H1 (cell line): ENCODE data around the gene CAMK2A. TPM values are rescaled to one million over a fixed set of nuclear protein-coding genes. Genes with fewer than 3 reads are reported as not detected.

Source experiments
- CTCF ChIA-PET: fragments of 300-600 bp; sonication (Branson Sonifier 250); formaldehyde crosslinking; loops from one replicate; lab custom pipeline; 2021; ENCODE audit not compliant: partially characterized antibody; lab: Charles Lee
- POLR2A ChIA-PET: fragments of 300-600 bp; sonication (Branson Sonifier 250); formaldehyde crosslinking; loops from one replicate; lab custom pipeline; 2021; ENCODE audit warnings: inconsistent platforms; ENCODE audit not compliant: partially characterized antibody; lab: Charles Lee
- DNase-seq, 2 experiments: peaks; one replicate each; pipeline versions ENCODE4 v3.0.0 to v3.0.0-alpha.2; 2010 to 2022; ENCODE audit warnings: low spot score in 2 of 2, low read depth in 1 of 2, mixed read lengths in 1 of 2
- FAIRE-seq: peaks from 2 replicates; lab custom pipeline; 2011; peaks lifted over from hg19 to GRCh38; lab: Jason Lieb, UNC
- H2AFZ ChIP-seq: 2 replicates; pipeline ENCODE4 v1.8.1; 2012; ENCODE audit warnings: low read length, inconsistent platforms
- H2AK5ac ChIP-seq: 2 replicates; pipeline ENCODE4 v1.6.1; 2013; ENCODE audit warnings: low read depth, low read length
- H2BK120ac ChIP-seq: replicated peaks from 2 replicates; pipeline ENCODE3; 2013; ENCODE audit warnings: low read depth, low read length, inconsistent platforms
- H2BK12ac ChIP-seq: 2 replicates; pipeline ENCODE4 v1.6.1; 2013; ENCODE audit warnings: low read depth, low read length
- H2BK15ac ChIP-seq: 2 replicates; pipeline ENCODE4 v1.6.1; 2013; ENCODE audit warnings: low read length
- H2BK20ac ChIP-seq: 2 replicates; pipeline ENCODE4 v1.6.1; 2013; ENCODE audit warnings: low read length
- H2BK5ac ChIP-seq: 2 replicates; pipeline ENCODE4 v1.6.1; 2013; ENCODE audit warnings: low read depth, low read length
- H3K14ac ChIP-seq: 2 replicates; pipeline ENCODE4 v1.6.1; 2013; ENCODE audit warnings: inconsistent platforms; ENCODE audit not compliant: insufficient read length
- H3K18ac ChIP-seq: 2 replicates; pipeline ENCODE4 v1.6.1; 2013; ENCODE audit warnings: low read length; ENCODE audit errors: extremely low read depth
- H3K23ac ChIP-seq: 2 replicates; pipeline ENCODE4 v1.6.1; 2013; ENCODE audit warnings: inconsistent platforms; ENCODE audit not compliant: insufficient read length
- H3K23me2 ChIP-seq: 2 replicates; pipeline ENCODE4 v1.6.1; 2013; ENCODE audit warnings: low read depth, low read length
- H3K27ac ChIP-seq: 2 replicates; pipeline ENCODE4 v1.6.1; 2011; ENCODE audit warnings: low read depth, low read length, inconsistent platforms
- H3K27me3 ChIP-seq, 4 experiments: replicated peaks in 1 of 4; 1 replicate in 1 of 4; 2 replicates in 3 of 4; pipeline versions ENCODE4 v1.6.1 to v1.8.1; 2011 to 2013; ENCODE audit warnings: low read length in 3 of 4, mild to moderate bottlenecking in 3 of 4, inconsistent platforms in 2 of 4, mixed read lengths in 2 of 4, moderate library complexity in 1 of 4; ENCODE audit not compliant: control insufficient read depth in 3 of 4, insufficient read depth in 3 of 4; ENCODE audit errors: extremely low read depth in 1 of 4
- H3K36me3 ChIP-seq, 4 experiments: 2 replicates each; pipeline versions ENCODE4 v1.6.1 to v1.8.1; 2011 to 2013; ENCODE audit warnings: mild to moderate bottlenecking in 4 of 4, low read length in 3 of 4, moderate library complexity in 2 of 4, control low read depth in 1 of 4, inconsistent platforms in 1 of 4; ENCODE audit not compliant: insufficient read depth in 4 of 4, control insufficient read depth in 2 of 4
- H3K4ac ChIP-seq: replicated peaks from 2 replicates; pipeline ENCODE3; 2013; ENCODE audit warnings: low read length, low read depth, mixed read lengths, inconsistent platforms; ENCODE audit not compliant: insufficient read length
- H3K4me1 ChIP-seq, 4 experiments: replicated peaks in 1 of 4; 1 replicate in 1 of 4; 2 replicates in 3 of 4; pipeline versions ENCODE4 v1.6.1 to v1.8.1; 2011 to 2013; ENCODE audit warnings: low read length in 3 of 4, inconsistent platforms in 2 of 4, mixed read lengths in 1 of 4; ENCODE audit not compliant: insufficient read depth in 4 of 4, control insufficient read depth in 3 of 4
- H3K4me2 ChIP-seq, 2 experiments: 2 replicates each; pipeline versions ENCODE4 v1.6.1 to v1.8.1; 2011 to 2013; ENCODE audit warnings: low read depth in 2 of 2, low read length in 2 of 2, control low read depth in 1 of 2, inconsistent platforms in 1 of 2, mild to moderate bottlenecking in 1 of 2; ENCODE audit not compliant: insufficient read depth in 1 of 2
- H3K4me3 ChIP-seq, 4 experiments: fragments of 200-600, 300-600 bp in 1 of 4; sonication (generic), shearing (Covaris generic), sonication (Bioruptor Twin) in 1 of 4; 2 replicates each; pipeline versions ENCODE4 v1.5.1 to v1.8.1; 2011 to 2016; ENCODE audit warnings: low read length in 4 of 4, low read depth in 3 of 4, control low read depth in 2 of 4, inconsistent platforms in 2 of 4, mild to moderate bottlenecking in 2 of 4, mixed read lengths in 1 of 4, moderate library complexity in 1 of 4; ENCODE audit not compliant: insufficient read depth in 2 of 4; ENCODE audit errors: extremely low read depth in 1 of 4
- H3K56ac ChIP-seq: replicated peaks from 2 replicates; pipeline ENCODE3; 2013; ENCODE audit warnings: low read depth, mild to moderate bottlenecking, mixed read lengths, low read length, inconsistent platforms; ENCODE audit not compliant: insufficient read length
- H3K79me1 ChIP-seq: 2 replicates; pipeline ENCODE4 v1.6.1; 2013; ENCODE audit warnings: low read depth, low read length, control low read depth
- H3K79me2 ChIP-seq, 2 experiments: 2 replicates each; pipeline versions ENCODE4 v1.6.1 to v1.8.1; 2012 to 2013; ENCODE audit warnings: low read length in 2 of 2, mild to moderate bottlenecking in 2 of 2, inconsistent platforms in 1 of 2; ENCODE audit not compliant: insufficient read depth in 2 of 2, control insufficient read depth in 1 of 2
- H3K9ac ChIP-seq, 4 experiments: replicated peaks in 1 of 4; 1 replicate in 1 of 4; 2 replicates in 3 of 4; pipeline versions ENCODE4 v1.6.1 to v1.8.1; 2011 to 2013; ENCODE audit warnings: low read depth in 3 of 4, low read length in 3 of 4, control low read depth in 2 of 4, mild to moderate bottlenecking in 2 of 4, moderate library complexity in 2 of 4, inconsistent platforms in 1 of 4; ENCODE audit errors: extremely low read depth in 1 of 4
- H3K9me3 ChIP-seq, 2 experiments: 2 replicates each; pipeline versions ENCODE4 v1.6.1 to v1.8.1; 2012 to 2013; ENCODE audit warnings: mild to moderate bottlenecking in 2 of 2, moderate library complexity in 2 of 2, control low read depth in 1 of 2, inconsistent platforms in 1 of 2, low read depth in 1 of 2, low read length in 1 of 2, mixed read lengths in 1 of 2; ENCODE audit not compliant: insufficient read depth in 2 of 2
- H4K20me1 ChIP-seq, 2 experiments: replicated peaks in 1 of 2; 2 replicates each; pipeline versions ENCODE3 to v1.8.1; 2011 to 2013; ENCODE audit warnings: inconsistent platforms in 2 of 2, low read length in 2 of 2, mild to moderate bottlenecking in 1 of 2; ENCODE audit not compliant: insufficient read depth in 2 of 2, control insufficient read depth in 1 of 2
- H4K5ac ChIP-seq: 2 replicates; pipeline ENCODE4 v1.6.1; 2013; ENCODE audit warnings: low read length, low read depth, mixed read lengths, inconsistent platforms; ENCODE audit not compliant: insufficient read length
- H4K8ac ChIP-seq: 2 replicates; pipeline ENCODE4 v1.8.0; 2013; ENCODE audit warnings: mild to moderate bottlenecking, moderate library complexity, low read length, inconsistent platforms; ENCODE audit not compliant: insufficient read depth; ENCODE audit errors: extremely low read depth
- H4K91ac ChIP-seq: replicated peaks from 2 replicates; pipeline ENCODE3; 2013; ENCODE audit warnings: low read length, mixed read lengths, inconsistent platforms; ENCODE audit not compliant: insufficient read length
- ZNF274 ChIP-seq: IDR thresholded peaks from 2 replicates; pipeline ENCODE4 v1.7.0; 2012; ENCODE audit warnings: low read length, borderline replicate concordance; ENCODE audit errors: extremely low read depth
- WGBS, 2 experiments: shearing (Covaris generic) in 1 of 2; methylation state at CpG; one replicate each; pipeline versions ENCODE4 v1.1.6 to v1.1.7; 2013 to 2015; ENCODE audit warnings: low lambda C conversion rate in 2 of 2, mixed read lengths in 2 of 2, inconsistent platforms in 1 of 2, low coverage in 1 of 2, missing lambda C conversion rate in 1 of 2; ENCODE audit not compliant: insufficient replicate concordance in 2 of 2, insufficient coverage in 1 of 2, insufficient read length in 1 of 2; ENCODE audit errors: extremely low coverage in 1 of 2, missing lambda C conversion rate in 1 of 2; 5-methylcytosine and 5-hydroxymethylcytosine counted together
- polyA plus RNA-seq, 7 experiments: library from polyadenylated mRNA; depleted of rRNA in 3 of 7; stranded (reverse) in 5 of 7; unstranded in 2 of 7; fragments of >200 nt in 5 of 7; fragments of 200-250 nt in 2 of 7; gene quantifications; 1 replicate in 5 of 7; 2 replicates in 1 of 7; 4 replicates in 1 of 7; pipeline versions ENCODE4 v1.2.1 to v1.2.3, GENCODE V29; 2011 to 2013; ENCODE audit warnings: missing spikeins in 2 of 7, mixed read lengths in 2 of 7
- total RNA-seq: library from RNA; stranded (reverse); fragmentation: NEBNext Ultra II Directional; extraction: Animal tissue kit (Norgen Biotek cat#: 25700); gene quantifications from 2 replicates; pipeline ENCODE4 v1.2.1, GENCODE V29; 2021
- TF ChIP-seq, protein P1 (sequence below): IDR thresholded peaks from 2 replicates; pipeline ENCODE4 v1.6.1; 2012; ENCODE audit warnings: inconsistent platforms
- TF ChIP-seq, protein P2 (sequence below), 3 experiments: IDR thresholded peaks; 1 replicate in 2 of 3; 2 replicates in 1 of 3; pipeline versions ENCODE4 v1.5.1 to v1.6.1; 2011; ENCODE audit warnings: low read length in 3 of 3, mild to moderate bottlenecking in 3 of 3, inconsistent platforms in 2 of 3, low read depth in 1 of 3, moderate library complexity in 1 of 3; ENCODE audit not compliant: insufficient read depth in 1 of 3; ENCODE audit errors: control extremely low read depth in 1 of 3

Gene CAMK2A
- total and polyA plus RNA-seq, 2 of the 8 experiments (the other 6 are each of a cell fraction or from before 2014, with no cell fraction given), result 0.20 to 0.28 TPM

DNA sequence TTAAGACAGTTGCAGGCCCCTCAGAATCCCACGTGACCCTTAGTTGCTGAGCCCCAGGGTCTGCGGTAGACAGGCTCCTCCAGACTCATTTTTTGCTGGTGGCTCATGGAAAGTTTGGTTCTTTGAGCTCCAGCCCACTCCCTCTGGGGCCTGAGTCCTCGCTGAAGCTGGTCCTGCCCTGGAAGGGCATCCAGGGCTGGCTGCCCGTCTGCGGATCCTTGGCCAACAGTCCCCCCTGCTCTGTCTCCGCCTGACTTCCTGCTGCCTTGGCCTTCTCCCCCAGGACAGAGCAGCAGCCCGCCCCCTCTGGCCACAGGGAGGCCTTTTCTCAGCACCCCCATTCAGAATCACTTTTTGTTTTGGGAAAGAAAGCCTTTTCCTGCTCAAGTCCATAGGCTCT lies 75.3 kb downstream of the CAMK2A start:
- peaks cover 0 to 9% (median 4%) of the 10 kb centered on the region in 4 experiments; a peak in 3 of 7 replicates for H3K27me3 ChIP-seq
- H4K20me1 ChIP-seq, result no peaks in the 10 kb centered on the region
- no peak overlapping the region for H2AFZ ChIP-seq
- no peak for FAIRE-seq
- H2BK120ac ChIP-seq, result no peak overlapping the region
- DNase-seq, result no peak
- no peak overlapping the region for H2AK5ac ChIP-seq
- CTCF ChIA-PET, result interaction anchor here (0.6 to 22.9 kb wide), 18 partner anchors 8 to 267 kb away, joined by 3 to 406 read pairs (median 4); partner anchors contain the start of genes ARSI, CDX1, PDGFRB and SLC6A7
- no peaks in the 10 kb centered on the region for H3K9me3 ChIP-seq
- H2BK12ac ChIP-seq, result no peak overlapping the region
- no peaks in the 10 kb centered on the region for H3K23me2 ChIP-seq
- no peak overlapping the region for H3K14ac ChIP-seq
- H2BK20ac ChIP-seq, result no peak overlapping the region
- H3K79me2 ChIP-seq, result no peaks in the 10 kb centered on the region
- H2BK15ac ChIP-seq, result no peak overlapping the region
- no peak overlapping the region for H4K5ac ChIP-seq
- no peak overlapping the region for H3K56ac ChIP-seq
- H4K91ac ChIP-seq, result no peak overlapping the region
- POLR2A ChIA-PET, result interaction anchor here (0.6 to 1.6 kb wide), 3 partner anchors 16 to 138 kb away, joined by 3 to 5 read pairs (median 4); no protein-coding TSS in a partner anchor
- no peak overlapping the region for H3K4me3 ChIP-seq
- H3K4ac ChIP-seq, result no peak overlapping the region
- no peaks in the 10 kb centered on the region for H3K36me3 ChIP-seq
- H4K8ac ChIP-seq, result no peak overlapping the region
- H3K4me1 ChIP-seq, result peaks cover 6 to 32% (median 22%) of the 10 kb centered on the region in 4 experiments
- TF ChIP-seq ZNF274, result no peak
- TF ChIP-seq, protein P1, sequence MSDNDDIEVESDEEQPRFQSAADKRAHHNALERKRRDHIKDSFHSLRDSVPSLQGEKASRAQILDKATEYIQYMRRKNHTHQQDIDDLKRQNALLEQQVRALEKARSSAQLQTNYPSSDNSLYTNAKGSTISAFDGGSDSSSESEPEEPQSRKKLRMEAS, result no peak
- TF ChIP-seq, protein P2, sequence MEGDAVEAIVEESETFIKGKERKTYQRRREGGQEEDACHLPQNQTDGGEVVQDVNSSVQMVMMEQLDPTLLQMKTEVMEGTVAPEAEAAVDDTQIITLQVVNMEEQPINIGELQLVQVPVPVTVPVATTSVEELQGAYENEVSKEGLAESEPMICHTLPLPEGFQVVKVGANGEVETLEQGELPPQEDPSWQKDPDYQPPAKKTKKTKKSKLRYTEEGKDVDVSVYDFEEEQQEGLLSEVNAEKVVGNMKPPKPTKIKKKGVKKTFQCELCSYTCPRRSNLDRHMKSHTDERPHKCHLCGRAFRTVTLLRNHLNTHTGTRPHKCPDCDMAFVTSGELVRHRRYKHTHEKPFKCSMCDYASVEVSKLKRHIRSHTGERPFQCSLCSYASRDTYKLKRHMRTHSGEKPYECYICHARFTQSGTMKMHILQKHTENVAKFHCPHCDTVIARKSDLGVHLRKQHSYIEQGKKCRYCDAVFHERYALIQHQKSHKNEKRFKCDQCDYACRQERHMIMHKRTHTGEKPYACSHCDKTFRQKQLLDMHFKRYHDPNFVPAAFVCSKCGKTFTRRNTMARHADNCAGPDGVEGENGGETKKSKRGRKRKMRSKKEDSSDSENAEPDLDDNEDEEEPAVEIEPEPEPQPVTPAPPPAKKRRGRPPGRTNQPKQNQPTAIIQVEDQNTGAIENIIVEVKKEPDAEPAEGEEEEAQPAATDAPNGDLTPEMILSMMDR (IDR thresholded peaks at IDR 0.05; ENCODE audit: control extremely low read depth in 1 of 3, insufficient read depth in 1 of 3, low read depth in 1 of 3, low read length in 3 of 3), result peak in 2 of 3 experiments; percentile 8 to 14; a peak in 2 of 4 replicates
- TF ChIP-seq, all 59 proteins: peak for 1
- Histone ChIP-seq H3K18ac (no peak overlapping the region), H3K79me1 (no peaks in the 10 kb centered on the region), H2BK5ac (no peak overlapping the region), H3K27ac (no peak overlapping the region), H3K23ac (no peak overlapping the region), H3K9ac (no peak overlapping the region), H3K4me2 (no peak overlapping the region)
- 76% methylated on average over 7 of the region's 7 CpGs; no CpG with 5 or more reads in 1 of the 2 experiments for WGBS, 2 experiments
